GM12864 (cell line): ENCODE data around the gene ZNF778.
A peak's percentile ranks its signal among the peaks of the same experiment; 100 is the strongest.

Source experiments
- DNase-seq: peaks from one replicate; pipeline ENCODE4 v3.0.0-alpha.2; 2011; ENCODE audit warnings: low read depth
- H3K4me3 ChIP-seq: 2 replicates; pipeline ENCODE4 v1.5.1; 2011; ENCODE audit warnings: mild to moderate bottlenecking, low read depth, low read length, control low read depth
- CTCF ChIP-seq: IDR thresholded peaks from 2 replicates; pipeline ENCODE4 v1.5.1; 2011; ENCODE audit warnings: low read depth, mild to moderate bottlenecking, moderate library complexity, low read length, control low read depth, inconsistent platforms; ENCODE audit errors: missing control alignments

The ZNF778 gene

GRCh38 chr16:89217388-89218191 lies at the start of gene ZNF778:
Gene ZNF778, plus strand, starts transcription at chr16:89217703. Its CDS starts 3,425 bp downstream, at chr16:89221128.
- DNase-seq = peak; percentile 43
- no peak for TF ChIP-seq CTCF
- peak within 1 kb of the TSS; percentile 88 for H3K4me3 ChIP-seq

DNA sequence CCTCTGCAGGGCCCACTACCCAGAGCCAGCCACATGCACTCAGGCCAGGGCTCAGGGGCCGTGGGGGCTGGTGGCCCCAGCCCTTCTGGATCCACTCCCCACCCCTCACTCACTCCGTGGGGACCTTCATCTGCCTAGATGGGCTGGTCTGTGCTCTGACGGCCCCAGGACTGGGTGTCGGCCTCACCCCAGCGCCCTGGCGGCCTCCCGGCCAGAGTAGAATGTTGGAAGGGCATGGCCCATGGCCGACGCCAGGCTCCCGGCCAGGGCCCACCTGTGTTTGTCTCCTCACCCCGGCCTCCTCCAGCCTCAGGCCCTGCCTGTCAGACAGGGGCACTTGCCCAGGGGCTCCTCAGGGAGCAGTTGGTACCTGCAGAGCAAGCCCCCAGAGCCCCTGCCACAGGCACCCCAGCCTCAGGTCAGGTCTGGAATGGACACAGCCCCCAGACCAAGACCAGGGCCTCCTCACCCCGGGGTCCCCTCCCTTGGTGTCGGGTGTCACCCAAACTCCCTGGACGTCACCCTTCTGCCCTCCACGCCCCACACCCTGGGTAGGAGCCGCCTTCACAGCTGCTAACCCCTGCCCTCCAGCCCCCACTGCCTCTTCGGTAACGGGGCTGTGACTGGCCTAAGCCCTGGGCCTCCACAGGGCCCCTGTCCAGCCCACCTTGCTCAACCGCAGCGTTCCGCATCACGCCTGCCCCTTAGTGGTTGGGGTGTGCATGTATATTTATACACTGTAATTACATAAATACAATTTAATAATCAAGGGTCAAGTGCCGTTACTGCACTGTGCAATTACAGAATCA lies 48.9 kb upstream of the ZNF778 start:
- DNase-seq = no peak
- peak; percentile 6 for TF ChIP-seq CTCF

DNA sequence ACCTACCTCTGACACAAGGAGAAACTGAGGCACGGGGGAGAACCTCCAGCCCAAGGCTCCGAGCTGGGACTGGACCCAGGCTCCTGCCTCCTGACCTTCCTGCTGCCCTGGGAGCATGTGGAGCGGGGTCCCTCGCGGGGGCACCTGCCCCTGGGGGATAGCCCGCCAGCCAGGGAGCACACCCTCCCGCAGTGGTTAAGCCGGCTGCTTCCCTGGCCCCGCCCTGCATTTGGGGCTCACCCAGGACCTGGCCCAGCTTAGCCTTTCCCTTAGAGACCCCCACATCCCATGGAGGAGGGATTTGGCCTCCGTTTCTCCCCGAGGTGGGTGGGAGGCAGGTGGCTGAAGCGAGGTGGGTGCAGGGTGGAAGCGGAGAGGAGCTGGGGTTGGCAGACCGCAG lies 47.7 kb upstream of the ZNF778 start:
- no peak for TF ChIP-seq CTCF
- H3K4me3 ChIP-seq = no peak overlapping the region
- DNase-seq = no peak

More for the DNA sequence above, 48.9 kb upstream of the ZNF778 start:
- H3K4me3 ChIP-seq = no peak overlapping the region

DNA sequence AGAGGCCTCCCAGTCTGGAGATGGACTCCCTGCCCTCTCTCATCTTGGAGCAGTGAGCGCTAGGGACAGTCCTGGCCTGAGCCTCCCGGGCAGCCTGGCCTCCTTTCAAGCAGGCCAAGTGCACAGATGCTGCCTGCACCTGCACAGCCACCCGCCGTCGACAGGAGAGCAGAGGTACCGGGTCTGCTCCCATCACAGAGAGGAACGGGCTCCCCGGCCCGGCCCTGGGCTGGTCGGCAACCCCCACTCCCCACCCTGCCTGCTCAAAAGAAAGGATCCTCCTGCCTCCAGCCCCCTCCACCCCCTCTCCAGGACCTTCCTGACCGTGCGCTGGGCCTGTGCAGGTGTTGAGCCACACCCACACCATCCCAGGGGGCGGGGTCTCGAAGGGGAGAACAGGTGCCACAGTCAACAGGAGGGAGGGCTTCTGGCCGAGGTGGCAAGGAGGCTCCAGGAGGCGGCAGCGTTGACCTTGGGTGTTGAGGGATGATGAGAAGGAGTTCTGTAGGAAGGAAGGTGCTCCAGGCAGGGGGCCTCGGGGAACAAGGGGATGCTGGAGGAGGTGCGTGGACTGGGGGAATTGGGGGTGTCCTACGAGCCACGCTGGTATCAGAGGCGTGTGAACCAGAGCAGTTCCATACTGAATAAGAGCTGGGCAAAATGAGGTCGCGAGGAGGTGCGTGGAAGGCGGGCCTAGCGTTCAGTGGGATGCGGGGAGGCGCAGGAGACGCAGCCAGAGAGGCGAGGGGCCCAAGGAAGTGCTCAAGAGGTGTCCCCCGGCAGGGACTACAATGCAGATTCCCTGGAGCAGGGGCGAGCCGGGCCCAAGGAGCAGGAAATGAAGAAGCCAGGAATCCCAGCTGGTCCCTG lies 46.9 kb upstream of the ZNF778 start:
- no peak for DNase-seq
- H3K4me3 ChIP-seq = no peak overlapping the region; the same call in 1 of the 2 replicates

DNA sequence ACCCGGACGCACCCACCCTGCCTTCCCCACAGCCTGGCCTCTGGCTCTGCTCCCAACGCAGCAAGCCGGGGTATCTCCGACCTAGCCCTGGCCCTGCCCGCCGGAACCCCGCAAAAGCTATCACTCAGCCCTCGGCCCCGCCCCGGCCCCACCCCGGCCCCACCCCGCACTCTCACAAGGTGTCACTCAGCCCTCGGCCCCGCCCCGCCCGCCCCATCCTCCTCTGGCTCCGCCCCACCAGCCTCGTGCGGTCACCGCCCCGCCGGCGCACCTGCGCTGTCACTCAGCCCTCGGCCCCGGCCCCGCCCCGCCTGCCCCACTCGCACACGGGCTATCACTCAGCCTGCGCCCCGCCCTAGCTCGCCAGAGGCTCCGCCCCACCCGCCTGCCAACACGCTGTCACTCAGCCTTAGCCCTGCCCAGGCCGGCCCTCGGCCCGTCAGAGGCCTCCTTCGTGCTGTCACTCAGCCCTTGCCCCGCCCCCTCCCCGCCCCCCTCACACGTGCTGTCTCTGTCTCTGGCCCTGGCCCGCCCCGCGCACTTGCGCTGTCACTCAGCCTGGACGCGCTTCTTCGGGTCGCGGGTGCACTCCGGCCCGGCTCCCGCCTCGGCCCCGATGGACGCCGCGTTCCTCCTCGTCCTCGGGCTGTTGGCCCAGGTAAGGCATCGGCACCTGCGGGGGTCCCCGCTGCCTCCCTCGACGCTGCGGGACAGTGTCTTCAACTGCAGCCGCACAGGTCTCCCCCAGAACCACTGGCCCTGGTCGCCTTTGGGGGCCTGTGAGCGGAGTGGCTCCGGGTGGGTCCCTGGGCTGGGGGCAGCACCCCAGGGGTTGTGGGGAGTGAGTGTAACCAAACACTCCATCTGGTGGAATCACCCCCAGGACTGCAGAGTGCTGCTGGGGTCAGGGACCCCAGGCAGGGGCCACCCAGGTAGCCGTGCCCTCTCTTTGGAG lies 46.0 kb upstream of the ZNF778 start, which contains the start of gene CDH15:
Gene CDH15, plus strand, starts transcription at position 533 of the 955 bp plus-strand sequence. Its CDS starts 84 bp downstream, at position 617.
- no peak for TF ChIP-seq CTCF
- no peak within 1 kb of the TSS; the same call in 1 of the 2 replicates for H3K4me3 ChIP-seq
- peak; percentile 84 for DNase-seq

More for the DNA sequence above, 46.9 kb upstream of the ZNF778 start:
- TF ChIP-seq CTCF = no peak
